BJ (cell line): Measurements from ENCODE around the gene ADM. TPM values are rescaled to one million over a fixed set of nuclear protein-coding genes. Genes with fewer than 3 reads are reported as not detected.
A peak's percentile ranks its signal among the peaks of the same experiment; 100 is the strongest.

Experiments
- CTCF ChIA-PET: fragments of 350-600 bp; formaldehyde crosslinking; extraction: SDS; loops from one replicate; lab custom pipeline; 2021; ENCODE audit warnings: antibody characterized with exemption, inconsistent platforms; lab: Yijun Ruan, JAX
- POLR2A ChIA-PET: fragments of 300-600 bp; sonication (Branson Sonifier 250); formaldehyde crosslinking; extraction: SDS; loops from one replicate; lab custom pipeline; 2021; ENCODE audit warnings: antibody characterized with exemption; lab: Charles Lee
- DNase-seq: peaks from one replicate; pipeline ENCODE4 v3.0.0-alpha.2; 2011; ENCODE audit warnings: low read depth
- H3K27me3 ChIP-seq: 2 replicates; pipeline ENCODE4 v1.6.0; 2011; ENCODE audit warnings: low read length; ENCODE audit not compliant: control insufficient read depth, insufficient read depth
- H3K36me3 ChIP-seq: 2 replicates; pipeline ENCODE4 v1.5.1; 2011; ENCODE audit warnings: low read length; ENCODE audit not compliant: control insufficient read depth, insufficient read depth
- H3K4me3 ChIP-seq: 2 replicates; pipeline ENCODE4 v1.5.1; 2011; ENCODE audit warnings: low read depth, mild to moderate bottlenecking, control low read depth, low read length
- polyA plus RNA-seq: library from polyadenylated mRNA; depleted of rRNA; stranded (reverse); fragments of >200 nt; gene quantifications from 2 replicates; pipeline ENCODE4 v1.2.3, GENCODE V29; 2011
- TF ChIP-seq, protein P1 (sequence below): IDR thresholded peaks from 2 replicates; pipeline ENCODE4 v1.5.1; 2011; ENCODE audit warnings: low read depth, mild to moderate bottlenecking, control low read depth, inconsistent platforms, low read length, moderate library complexity; ENCODE audit not compliant: insufficient read depth

The ADM gene
- polyA plus RNA-seq, 1 experiment: 569 TPM

DNA sequence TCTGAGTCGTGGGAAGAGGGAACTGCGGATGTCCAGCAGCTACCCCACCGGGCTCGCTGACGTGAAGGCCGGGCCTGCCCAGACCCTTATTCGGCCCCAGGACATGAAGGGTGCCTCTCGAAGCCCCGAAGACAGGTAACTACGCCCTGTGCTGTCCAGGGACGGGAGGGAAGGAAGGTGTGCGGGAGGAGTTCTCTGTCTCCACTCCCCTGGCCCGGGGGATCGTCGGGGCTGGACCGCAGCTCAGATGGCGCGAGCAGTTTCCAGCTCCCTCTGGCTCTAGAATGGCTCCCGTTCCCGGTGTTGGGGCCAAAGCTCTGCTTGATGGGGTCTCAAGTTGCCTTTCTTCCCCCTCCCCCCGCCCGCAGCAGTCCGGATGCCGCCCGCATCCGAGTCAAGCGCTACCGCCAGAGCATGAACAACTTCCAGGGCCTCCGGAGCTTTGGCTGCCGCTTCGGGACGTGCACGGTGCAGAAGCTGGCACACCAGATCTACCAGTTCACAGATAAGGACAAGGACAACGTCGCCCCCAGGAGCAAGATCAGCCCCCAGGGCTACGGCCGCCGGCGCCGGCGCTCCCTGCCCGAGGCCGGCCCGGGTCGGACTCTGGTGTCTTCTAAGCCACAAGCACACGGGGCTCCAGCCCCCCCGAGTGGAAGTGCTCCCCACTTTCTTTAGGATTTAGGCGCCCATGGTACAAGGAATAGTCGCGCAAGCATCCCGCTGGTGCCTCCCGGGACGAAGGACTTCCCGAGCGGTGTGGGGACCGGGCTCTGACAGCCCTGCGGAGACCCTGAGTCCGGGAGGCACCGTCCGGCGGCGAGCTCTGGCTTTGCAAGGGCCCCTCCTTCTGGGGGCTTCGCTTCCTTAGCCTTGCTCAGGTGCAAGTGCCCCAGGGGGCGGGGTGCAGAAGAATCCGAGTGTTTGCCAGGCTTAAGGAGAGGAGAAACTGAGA lies 1.4 kb downstream of the ADM start:
- H3K36me3 ChIP-seq: peaks cover 24% of the 10 kb centered on the region
- H3K27me3 ChIP-seq: no peaks in the 10 kb centered on the region
- peak overlapping the region; percentile 94 for H3K4me3 ChIP-seq
- ChIA-PET CTCF (interaction anchor here (0.6 to 3.6 kb wide), 7 partner anchors 12 to 429 kb away, joined by 3 to 27 read pairs (median 4); no protein-coding TSS in a partner anchor), POLR2A (interaction anchor here (0.6 to 2.5 kb wide), 4 partner anchors 12 to 541 kb away, joined by 3 to 17 read pairs (median 4); no protein-coding TSS in a partner anchor)
- DNase-seq: no peak
- TF ChIP-seq, protein P1, sequence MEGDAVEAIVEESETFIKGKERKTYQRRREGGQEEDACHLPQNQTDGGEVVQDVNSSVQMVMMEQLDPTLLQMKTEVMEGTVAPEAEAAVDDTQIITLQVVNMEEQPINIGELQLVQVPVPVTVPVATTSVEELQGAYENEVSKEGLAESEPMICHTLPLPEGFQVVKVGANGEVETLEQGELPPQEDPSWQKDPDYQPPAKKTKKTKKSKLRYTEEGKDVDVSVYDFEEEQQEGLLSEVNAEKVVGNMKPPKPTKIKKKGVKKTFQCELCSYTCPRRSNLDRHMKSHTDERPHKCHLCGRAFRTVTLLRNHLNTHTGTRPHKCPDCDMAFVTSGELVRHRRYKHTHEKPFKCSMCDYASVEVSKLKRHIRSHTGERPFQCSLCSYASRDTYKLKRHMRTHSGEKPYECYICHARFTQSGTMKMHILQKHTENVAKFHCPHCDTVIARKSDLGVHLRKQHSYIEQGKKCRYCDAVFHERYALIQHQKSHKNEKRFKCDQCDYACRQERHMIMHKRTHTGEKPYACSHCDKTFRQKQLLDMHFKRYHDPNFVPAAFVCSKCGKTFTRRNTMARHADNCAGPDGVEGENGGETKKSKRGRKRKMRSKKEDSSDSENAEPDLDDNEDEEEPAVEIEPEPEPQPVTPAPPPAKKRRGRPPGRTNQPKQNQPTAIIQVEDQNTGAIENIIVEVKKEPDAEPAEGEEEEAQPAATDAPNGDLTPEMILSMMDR: no peak

DNA sequence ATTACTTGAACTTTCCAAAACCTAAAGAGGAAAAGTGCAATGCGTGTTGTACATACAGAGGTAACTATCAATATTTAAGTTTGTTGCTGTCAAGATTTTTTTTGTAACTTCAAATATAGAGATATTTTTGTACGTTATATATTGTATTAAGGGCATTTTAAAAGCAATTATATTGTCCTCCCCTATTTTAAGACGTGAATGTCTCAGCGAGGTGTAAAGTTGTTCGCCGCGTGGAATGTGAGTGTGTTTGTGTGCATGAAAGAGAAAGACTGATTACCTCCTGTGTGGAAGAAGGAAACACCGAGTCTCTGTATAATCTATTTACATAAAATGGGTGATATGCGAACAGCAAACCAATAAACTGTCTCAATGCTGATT lies 2.1 kb downstream of the ADM start:
- Histone ChIP-seq H3K4me3 (peak overlapping the region; percentile 94), H3K27me3 (no peaks in the 10 kb centered on the region), H3K36me3 (peaks cover 24% of the 10 kb centered on the region)
- no peak for DNase-seq
- CTCF ChIA-PET: interaction anchor here (0.7 to 3.6 kb wide), 10 partner anchors 11 to 576 kb away, joined by 3 to 27 read pairs (median 4); no protein-coding TSS in a partner anchor
- POLR2A ChIA-PET: interaction anchor here (1.6 kb wide), 1 partner anchor 60 kb away, joined by 4 read pairs; no protein-coding TSS in a partner anchor
- TF ChIP-seq, protein P1: no peak

DNA sequence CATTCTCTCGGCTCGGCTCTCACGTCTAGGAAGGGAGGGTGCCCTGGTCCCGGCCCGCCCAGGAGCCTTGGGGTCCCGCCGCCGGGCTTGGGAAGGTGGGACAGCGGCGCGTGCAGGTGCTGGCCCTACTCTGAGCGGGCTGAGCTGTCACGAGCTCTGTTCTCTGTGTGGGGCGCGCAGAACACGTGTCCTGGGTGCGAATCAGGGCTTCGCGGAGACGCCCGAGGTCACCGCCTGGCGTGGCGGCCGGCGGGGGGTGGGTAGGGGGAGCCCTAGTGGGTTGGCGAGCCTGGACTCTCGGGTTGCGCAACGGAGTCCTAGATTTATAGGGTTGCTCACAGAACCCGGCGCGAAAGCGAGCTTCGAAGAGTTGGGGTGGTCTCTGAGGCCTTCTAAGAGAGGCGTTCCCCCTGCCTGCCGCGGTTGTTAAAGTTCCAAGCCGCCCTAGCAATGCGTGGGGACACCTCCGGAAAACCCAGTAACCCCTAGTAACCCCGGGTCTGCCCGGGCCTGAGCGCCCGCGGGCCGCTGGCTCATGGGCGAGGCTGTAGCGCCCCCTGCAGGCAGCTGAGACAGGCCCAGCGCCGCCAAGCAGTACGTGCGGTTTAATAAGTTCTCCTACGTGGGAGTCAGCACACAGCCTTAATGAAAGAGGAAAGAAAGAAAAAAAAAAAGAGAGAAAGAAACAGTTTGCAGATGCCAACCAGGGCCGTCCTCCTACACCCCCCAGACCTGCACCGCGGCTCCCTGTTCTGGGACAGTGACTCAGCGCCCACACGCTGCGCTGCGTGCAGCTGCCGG lies 2.7 kb downstream of the ADM start:
- peaks cover 24% of the 10 kb centered on the region for H3K36me3 ChIP-seq
- POLR2A ChIA-PET: interaction anchor here (0.5 to 1.6 kb wide), 7 partner anchors 60 to 739 kb away, joined by 3 to 7 read pairs (median 3); no protein-coding TSS in a partner anchor
- CTCF ChIA-PET: interaction anchor here (0.7 to 3.6 kb wide), 12 partner anchors 8 to 577 kb away, joined by 3 to 27 read pairs (median 4); no protein-coding TSS in a partner anchor
- H3K4me3 ChIP-seq: peak overlapping the region; percentile 94
- H3K27me3 ChIP-seq: no peaks in the 10 kb centered on the region
- DNase-seq: peak; percentile 63
- TF ChIP-seq, protein P1: peak; percentile 89

DNA sequence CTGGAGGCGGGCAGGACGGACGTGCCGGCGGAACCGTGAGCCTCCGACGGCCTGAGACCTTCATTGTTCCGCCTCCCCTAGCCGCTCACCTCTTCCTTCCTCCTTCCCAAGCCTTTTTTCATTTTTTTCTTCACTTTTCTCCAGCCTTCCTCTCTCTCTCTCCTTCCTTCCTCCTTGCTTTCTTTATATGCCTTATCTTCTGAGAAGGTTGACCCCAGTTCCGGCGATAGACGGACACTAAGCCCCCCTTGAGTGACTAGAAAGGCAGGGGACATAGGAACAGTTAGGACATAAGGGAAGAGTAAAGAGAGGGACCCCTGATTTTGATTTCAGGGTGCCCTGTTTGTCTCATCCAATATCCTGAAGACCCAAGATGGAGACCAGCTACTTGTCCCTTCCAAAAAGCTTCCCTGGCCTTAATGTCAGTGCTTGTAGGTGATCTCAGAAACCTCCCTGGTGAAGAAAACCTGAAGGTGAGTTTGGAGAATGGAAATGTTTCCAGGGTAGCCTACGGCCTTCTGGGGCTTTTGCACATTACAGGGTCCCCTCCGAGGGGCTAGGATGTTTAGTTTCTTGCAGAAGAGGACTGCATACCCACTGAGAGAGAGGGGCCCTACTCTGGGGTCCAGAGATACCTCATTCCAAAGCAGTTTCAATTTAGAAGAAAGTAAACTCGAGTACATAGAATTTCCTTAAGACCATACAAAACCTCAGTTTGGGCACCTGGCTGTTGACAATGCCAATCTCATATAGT lies 3.5 kb downstream of the ADM start:
- ChIA-PET POLR2A (interaction anchor here (0.5 to 2.1 kb wide), 12 partner anchors 9 to 543 kb away, joined by 3 to 24 read pairs (median 4); no protein-coding TSS in a partner anchor), CTCF (interaction anchor here (0.7 to 3.2 kb wide), 8 partner anchors 9 to 336 kb away, joined by 3 to 38 read pairs (median 6); no protein-coding TSS in a partner anchor)
- peak overlapping the region; percentile 94 for H3K4me3 ChIP-seq
- TF ChIP-seq, protein P1: no peak
- no peaks in the 10 kb centered on the region for H3K27me3 ChIP-seq
- H3K36me3 ChIP-seq: peaks cover 24% of the 10 kb centered on the region
- no peak for DNase-seq
